Tibial artery (tissue), 4 donors: ENCODE measurements around the gene NOP10.

Experiments
- DNase-seq, 2 donors: peaks; one replicate each; pipeline ENCODE4 v3.0.0-alpha.2; 2019
- H3K27ac ChIP-seq, 2 donors: fragments of 200-600 bp; sonication (generic) in 1 of 2; 1 replicate in 1 of 2; 2 replicates in 1 of 2; pipeline ENCODE4 v1.5.1; 2018 to 2019; ENCODE audit warnings: mild to moderate bottlenecking in 1 of 2
- H3K27me3 ChIP-seq, 2 donors: fragments of 200-600 bp; sonication (generic) in 1 of 2; one replicate each; pipeline versions ENCODE4 v1.5.1 to v1.6.0; 2016 to 2019
- H3K36me3 ChIP-seq, 3 donors: fragments of 200-600 bp; sonication (generic) in 2 of 3; one replicate each; pipeline ENCODE4 v1.5.1; 2016 to 2019; ENCODE audit warnings: mild to moderate bottlenecking in 2 of 3
- H3K4me1 ChIP-seq, 4 donors: fragments of 200-600 bp; sonication (generic) in 2 of 4; 1 replicate in 3 of 4; 2 replicates in 1 of 4; pipeline ENCODE4 v1.5.1; 2016 to 2019
- H3K4me3 ChIP-seq, 2 donors: fragments of 200-600 bp; sonication (generic) in 1 of 2; 1 replicate in 1 of 2; 2 replicates in 1 of 2; pipeline ENCODE4 v1.5.1; 2018 to 2019; ENCODE audit warnings: mild to moderate bottlenecking in 2 of 2
- H3K9me3 ChIP-seq, 3 donors: fragments of 200-600 bp; sonication (generic) in 1 of 3; one replicate each; pipeline ENCODE4 v1.5.1; 2016 to 2019
- CTCF ChIP-seq, 2 experiments: fragments of 200-600 bp in 1 of 2; fragments of 450-650 bp in 1 of 2; IDR thresholded peaks; one replicate each; pipeline ENCODE4 v1.5.1; 2017 to 2019; ENCODE audit warnings: antibody characterized with exemption in 2 of 2, mild to moderate bottlenecking in 1 of 2, moderate library complexity in 1 of 2
- intact Hi-C: fragments of 100-400 bp; cut with DNase I; formaldehyde crosslinking; loops from one replicate; pipeline ENCODE4 v1.15.0; 2023; ENCODE audit warnings: low total_unique reads

Gene NOP10

GRCh38 chr15:34337557-34338306, 5.2 kb downstream of the NOP10 start, which contains the start of gene SLC12A6:
Gene SLC12A6, minus strand, starts transcription at chr15:34337781. Its CDS starts 1,101 bp downstream, at chr15:34336680.
- Histone ChIP-seq H3K36me3 (peaks cover 0 to 7% (median 0%) of the 10 kb centered on the region in 3 donors), H3K4me1 (peaks cover 0 to 53% (median 18%) of the 10 kb centered on the region in 4 donors), H3K27me3 (no peaks in the 10 kb centered on the region), H3K9me3 (no peaks in the 10 kb centered on the region), H3K27ac (peak within 1 kb of the TSS; percentile 82 to 92), H3K4me3 (peak within 1 kb of the TSS; percentile 76 to 93)
- DNase-seq, result peak; percentile 86 to 93
- no peak for TF ChIP-seq CTCF (IDR thresholded peaks at IDR 0.05)
- intact Hi-C loops, result no loop called here

GRCh38 chr15:34336991-34337556, 5.9 kb downstream of the NOP10 start:
- Histone ChIP-seq H3K27me3 (no peaks in the 10 kb centered on the region), H3K4me1 (peaks cover 0 to 49% (median 15%) of the 10 kb centered on the region in 4 donors), H3K9me3 (no peaks in the 10 kb centered on the region), H3K4me3 (peak overlapping the region; percentile 76 to 93), H3K36me3 (peaks cover 0 to 7% (median 0%) of the 10 kb centered on the region in 3 donors), H3K27ac (peak overlapping the region; percentile 82 to 92)
- TF ChIP-seq CTCF (IDR thresholded peaks at IDR 0.05), result no peak
- intact Hi-C loops, result no loop called here
- DNase-seq, result no peak

GRCh38 chr15:34336231-34336990, 6.5 kb downstream of the NOP10 start:
- Histone ChIP-seq H3K4me3 (peak overlapping the region; percentile 76 to 93), H3K9me3 (no peaks in the 10 kb centered on the region), H3K27ac (peak overlapping the region; percentile 82 to 92), H3K27me3 (no peaks in the 10 kb centered on the region), H3K36me3 (peaks cover 0 to 7% (median 0%) of the 10 kb centered on the region in 3 donors), H3K4me1 (peaks cover 0 to 43% (median 10%) of the 10 kb centered on the region in 4 donors)
- intact Hi-C loops, result no loop called here
- DNase-seq, result no peak
- TF ChIP-seq CTCF (IDR thresholded peaks at IDR 0.05), result no peak

GRCh38 chr15:34335176-34336032, 7.5 kb downstream of the NOP10 start:
- intact Hi-C loops, result no loop called here
- no peak for TF ChIP-seq CTCF (IDR thresholded peaks at IDR 0.05)
- Histone ChIP-seq H3K27ac (peak overlapping the region; percentile 43 to 82), H3K4me3 (peak overlapping the region; percentile 5 to 18), H3K4me1 (peaks cover 0 to 43% (median 10%) of the 10 kb centered on the region in 4 donors), H3K9me3 (no peaks in the 10 kb centered on the region), H3K27me3 (no peaks in the 10 kb centered on the region), H3K36me3 (peaks cover 0 to under 1% (median 0%) of the 10 kb centered on the region in 3 donors)
- DNase-seq, result no peak

GRCh38 chr15:34334672-34335071, 8.3 kb downstream of the NOP10 start:
- intact Hi-C loops, result no loop called here
- TF ChIP-seq CTCF (IDR thresholded peaks at IDR 0.05), result no peak
- Histone ChIP-seq H3K36me3 (no peaks in the 10 kb centered on the region), H3K4me3 (peak overlapping the region in 1 of 2 donors; percentile 18), H3K27me3 (no peaks in the 10 kb centered on the region), H3K4me1 (peaks cover 0 to 43% (median 10%) of the 10 kb centered on the region in 4 donors), H3K27ac (peak overlapping the region in 1 of 2 donors; percentile 14), H3K9me3 (no peaks in the 10 kb centered on the region)
- DNase-seq, result no peak
